Fibroblast of lung (primary cell): ENCODE data around the gene TIMM29. TPM values are rescaled to one million over a fixed set of nuclear protein-coding genes. Genes with fewer than 3 reads are reported as not detected.

Experiments
- DNase-seq, 2 donors: peaks; one replicate each; pipeline versions ENCODE4 v3.0.0 to v3.0.0-alpha.2; 2010; ENCODE audit warnings: low read depth in 2 of 2
- H2AFZ ChIP-seq: 2 replicates; pipeline ENCODE4 v1.5.1; 2012; ENCODE audit warnings: low read length, control low read depth, inconsistent platforms
- H3K27ac ChIP-seq: 2 replicates; pipeline ENCODE4 v1.5.1; 2011; ENCODE audit warnings: low read length, control low read depth; ENCODE audit not compliant: insufficient read depth
- H3K27me3 ChIP-seq: 2 replicates; pipeline ENCODE4 v1.5.1; 2011; ENCODE audit warnings: mild to moderate bottlenecking, low read length; ENCODE audit not compliant: control insufficient read depth, insufficient read depth
- H3K36me3 ChIP-seq: 2 replicates; pipeline ENCODE4 v1.5.1; 2011; ENCODE audit warnings: low read length; ENCODE audit not compliant: control insufficient read depth, insufficient read depth
- H3K4me1 ChIP-seq: 2 replicates; pipeline ENCODE4 v1.5.1; 2011; ENCODE audit warnings: low read length; ENCODE audit not compliant: control insufficient read depth, insufficient read depth; ENCODE audit errors: extremely low read depth
- H3K4me2 ChIP-seq: 2 replicates; pipeline ENCODE4 v1.5.1; 2011; ENCODE audit warnings: low read length, control low read depth; ENCODE audit not compliant: insufficient read depth; ENCODE audit errors: extremely low read depth
- H3K4me3 ChIP-seq, 4 experiments: fragments of 200-600 bp in 1 of 4; sonication (generic) in 1 of 4; replicated peaks in 1 of 4; 2 replicates each; pipeline ENCODE4 v1.5.1; 2011 to 2016; ENCODE audit warnings: low read length in 4 of 4, low read depth in 3 of 4, mild to moderate bottlenecking in 3 of 4, control low read depth in 2 of 4, inconsistent platforms in 1 of 4, mixed read lengths in 1 of 4; ENCODE audit not compliant: insufficient read depth in 1 of 4; ENCODE audit errors: control extremely low read depth in 1 of 4
- H3K79me2 ChIP-seq: 2 replicates; pipeline ENCODE4 v1.5.1; 2012; ENCODE audit warnings: mild to moderate bottlenecking, low read length, inconsistent platforms; ENCODE audit not compliant: control insufficient read depth, insufficient read depth
- H3K9ac ChIP-seq: 2 replicates; pipeline ENCODE4 v1.5.1; 2011; ENCODE audit warnings: mild to moderate bottlenecking, low read length, control low read depth; ENCODE audit not compliant: insufficient read depth
- H3K9me3 ChIP-seq: 2 replicates; pipeline ENCODE4 v1.5.1; 2012; ENCODE audit warnings: low read depth, low read length; ENCODE audit not compliant: control insufficient read depth, insufficient read depth
- H4K20me1 ChIP-seq: 2 replicates; pipeline ENCODE4 v1.5.1; 2011; ENCODE audit warnings: low read length; ENCODE audit not compliant: control insufficient read depth, insufficient read depth; ENCODE audit errors: extremely low read depth
- EZH2 ChIP-seq: IDR thresholded peaks from 2 replicates; pipeline ENCODE4 v1.5.1; 2012; ENCODE audit warnings: low read length, control low read depth, mild to moderate bottlenecking; ENCODE audit errors: missing control alignments
- polyA plus RNA-seq, 2 donors: library from polyadenylated mRNA; depleted of rRNA in 1 of 2; stranded (reverse) in 1 of 2; unstranded in 1 of 2; fragments of >200 nt; gene quantifications; 2 replicates each; pipeline ENCODE4 v1.2.1, GENCODE V29; 2011 to 2012; ENCODE audit warnings: missing spikeins in 1 of 2
- total RNA-seq: library from RNA; depleted of rRNA; stranded (reverse); fragments of >200 nt; gene quantifications from 2 replicates; pipeline ENCODE4 v1.2.1, GENCODE V29; 2014
- TF ChIP-seq, protein P1 (sequence below), 2 donors: IDR thresholded peaks in 1 of 2; conservative IDR thresholded peaks in 1 of 2; 1 replicate in 1 of 2; 2 replicates in 1 of 2; pipeline ENCODE4 v1.5.1; 2011 to 2012; ENCODE audit warnings: low read length in 2 of 2, control low read depth in 1 of 2, inconsistent platforms in 1 of 2, low read depth in 1 of 2, mild to moderate bottlenecking in 1 of 2

Gene TIMM29
- total and polyA plus RNA-seq, 2 donors (not counting 1 experiment from before 2014, with no cell fraction given), result 7.0 to 29.2 TPM

DNA sequence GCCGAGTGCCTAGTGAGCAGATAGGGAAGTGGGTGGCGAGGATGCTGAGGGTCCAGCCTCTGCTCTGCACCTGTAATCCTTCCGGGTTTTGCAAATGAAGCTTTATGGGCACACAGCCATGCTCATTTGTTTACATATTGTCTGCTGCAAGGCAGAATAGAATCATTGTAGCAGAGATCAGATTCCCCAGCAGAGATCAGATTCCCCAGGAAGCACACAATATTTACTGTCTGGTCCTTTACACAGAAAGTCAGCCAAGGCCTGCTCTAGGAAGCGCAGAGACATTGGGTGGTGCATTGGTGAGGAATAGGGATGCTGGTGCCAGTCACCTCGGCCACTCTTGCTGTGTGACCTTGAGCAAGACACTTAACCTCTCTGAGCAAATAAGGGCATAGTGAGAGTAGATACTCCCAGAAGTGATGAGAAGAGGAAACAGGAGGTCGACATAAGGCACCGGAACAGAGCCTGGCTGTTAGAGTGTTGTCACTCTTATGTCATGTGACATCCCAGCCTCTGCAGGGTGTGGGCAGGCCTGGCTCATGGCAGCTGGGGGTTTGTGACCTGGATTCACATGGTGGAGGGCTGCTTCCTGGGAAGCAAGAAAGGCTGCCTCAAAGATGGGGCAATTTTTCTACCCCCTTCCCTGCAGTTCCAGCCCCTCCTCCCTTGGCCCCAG lies 31.6 kb upstream of the TIMM29 start:
- DNase-seq, result no peak
- Histone ChIP-seq H3K4me1 (no peaks in the 10 kb centered on the region), H3K9ac (no peak overlapping the region), H3K27ac (no peak overlapping the region), H2AFZ (no peak overlapping the region), H3K4me2 (no peak overlapping the region), H3K36me3 (no peaks in the 10 kb centered on the region), H3K4me3 (no peak overlapping the region), H3K9me3 (no peaks in the 10 kb centered on the region), H3K27me3 (no peaks in the 10 kb centered on the region), H4K20me1 (no peaks in the 10 kb centered on the region), H3K79me2 (peaks cover 17% of the 10 kb centered on the region)
- TF ChIP-seq EZH2, result no peak
- TF ChIP-seq, protein P1, sequence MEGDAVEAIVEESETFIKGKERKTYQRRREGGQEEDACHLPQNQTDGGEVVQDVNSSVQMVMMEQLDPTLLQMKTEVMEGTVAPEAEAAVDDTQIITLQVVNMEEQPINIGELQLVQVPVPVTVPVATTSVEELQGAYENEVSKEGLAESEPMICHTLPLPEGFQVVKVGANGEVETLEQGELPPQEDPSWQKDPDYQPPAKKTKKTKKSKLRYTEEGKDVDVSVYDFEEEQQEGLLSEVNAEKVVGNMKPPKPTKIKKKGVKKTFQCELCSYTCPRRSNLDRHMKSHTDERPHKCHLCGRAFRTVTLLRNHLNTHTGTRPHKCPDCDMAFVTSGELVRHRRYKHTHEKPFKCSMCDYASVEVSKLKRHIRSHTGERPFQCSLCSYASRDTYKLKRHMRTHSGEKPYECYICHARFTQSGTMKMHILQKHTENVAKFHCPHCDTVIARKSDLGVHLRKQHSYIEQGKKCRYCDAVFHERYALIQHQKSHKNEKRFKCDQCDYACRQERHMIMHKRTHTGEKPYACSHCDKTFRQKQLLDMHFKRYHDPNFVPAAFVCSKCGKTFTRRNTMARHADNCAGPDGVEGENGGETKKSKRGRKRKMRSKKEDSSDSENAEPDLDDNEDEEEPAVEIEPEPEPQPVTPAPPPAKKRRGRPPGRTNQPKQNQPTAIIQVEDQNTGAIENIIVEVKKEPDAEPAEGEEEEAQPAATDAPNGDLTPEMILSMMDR (conservative IDR thresholded peaks at IDR 0.05 in 1 of 2, IDR thresholded peaks at IDR 0.05 in 1 of 2; ENCODE audit: low read depth in 1 of 2, low read length in 2 of 2), result no peak

DNA sequence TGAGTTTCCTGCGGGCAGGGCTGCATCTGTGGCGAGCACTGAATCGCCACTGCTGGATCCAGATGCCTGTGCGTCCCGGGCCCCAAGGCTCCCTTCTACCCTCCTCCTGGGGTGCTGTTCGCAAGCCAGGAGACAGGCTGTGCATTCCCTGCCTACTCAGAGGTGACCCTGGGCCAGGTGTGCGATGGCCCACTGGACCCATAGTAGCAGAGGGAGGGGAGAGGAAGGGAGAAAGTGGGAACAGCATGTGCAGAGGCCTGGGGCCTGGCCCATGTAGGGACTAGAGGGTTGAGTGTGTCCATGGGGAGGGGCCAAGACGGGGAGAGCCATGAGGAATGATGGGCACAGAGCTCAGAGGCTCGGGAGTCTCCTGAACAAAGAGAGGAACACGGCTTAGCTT lies 30.0 kb upstream of the TIMM29 start:
- Histone ChIP-seq H3K4me3 (no peak overlapping the region), H3K27me3 (no peaks in the 10 kb centered on the region), H2AFZ (no peak overlapping the region), H3K4me1 (no peaks in the 10 kb centered on the region), H4K20me1 (no peaks in the 10 kb centered on the region), H3K4me2 (no peak overlapping the region), H3K27ac (no peak overlapping the region), H3K9ac (no peak overlapping the region), H3K9me3 (no peaks in the 10 kb centered on the region), H3K79me2 (peaks cover 16% of the 10 kb centered on the region), H3K36me3 (no peaks in the 10 kb centered on the region)
- no peak for DNase-seq
- TF ChIP-seq EZH2, result no peak
- TF ChIP-seq, protein P1 (conservative IDR thresholded peaks at IDR 0.05 in 1 of 2, IDR thresholded peaks at IDR 0.05 in 1 of 2; ENCODE audit: low read depth in 1 of 2, low read length in 2 of 2), result no peak

DNA sequence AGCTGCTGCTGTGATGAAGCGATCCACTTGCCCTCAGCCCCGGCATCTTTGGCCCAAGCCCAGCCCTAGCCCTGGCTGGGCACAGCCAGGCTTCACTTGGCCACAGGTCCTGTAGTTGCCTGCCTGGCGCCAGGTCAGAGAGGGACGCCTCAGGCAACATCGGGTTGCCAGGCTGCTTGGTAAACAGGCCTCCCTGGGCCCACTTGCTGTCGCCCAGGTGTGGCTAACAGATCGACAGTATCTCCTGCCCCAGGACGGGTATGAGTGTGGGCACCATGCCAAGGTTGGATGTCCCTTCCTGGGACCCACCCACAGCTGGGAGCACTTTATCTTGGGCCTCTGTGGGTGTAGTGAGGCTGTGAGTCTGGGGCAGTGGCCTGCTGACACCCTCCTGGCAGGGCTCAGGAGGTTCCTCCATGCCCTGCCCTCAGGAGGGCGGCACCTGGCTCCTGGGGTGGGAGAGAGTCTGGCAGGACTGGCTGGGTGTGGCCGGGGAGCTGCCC lies 29.4 kb upstream of the TIMM29 start:
- no peak overlapping the region for H2AFZ ChIP-seq
- H3K4me1 ChIP-seq, result no peaks in the 10 kb centered on the region
- H3K27ac ChIP-seq, result no peak overlapping the region
- TF ChIP-seq EZH2, result no peak
- TF ChIP-seq, protein P1 (conservative IDR thresholded peaks at IDR 0.05 in 1 of 2, IDR thresholded peaks at IDR 0.05 in 1 of 2; ENCODE audit: low read depth in 1 of 2, low read length in 2 of 2), result no peak
- no peak overlapping the region for H3K4me3 ChIP-seq
- H3K36me3 ChIP-seq, result no peaks in the 10 kb centered on the region
- no peaks in the 10 kb centered on the region for H4K20me1 ChIP-seq
- H3K9me3 ChIP-seq, result no peaks in the 10 kb centered on the region
- DNase-seq, result no peak
- no peak overlapping the region for H3K9ac ChIP-seq
- no peaks in the 10 kb centered on the region for H3K27me3 ChIP-seq
- no peak overlapping the region for H3K4me2 ChIP-seq
- peaks cover 15% of the 10 kb centered on the region for H3K79me2 ChIP-seq
